Stimulated activated naive CD4-positive, alpha-beta T cell treated with Interleukin-2 at 50 U/mL for 16 hours (primary cell): ENCODE results near the gene SIRT1.
"Not testable (repeated sequence)": the region's sequence is repeated elsewhere in the genome, so short reads cannot be mapped to it uniquely, and the experiment has no call there.

Experiments used
- DNase-seq: peaks from one replicate; lab custom pipeline; 2025; lab: John Stamatoyannopoulos, UW

The SIRT1 gene

GRCh38 chr10:67965456-67965855 is 81.0 kb downstream of the SIRT1 start:
- no peak for DNase-seq

GRCh38 chr10:67966035-67966434 is 81.6 kb downstream of the SIRT1 start:
- not testable (repeated sequence) for DNase-seq
